ENCODE data around the gene CFAP97D2. TPM values are rescaled to one million over a fixed set of nuclear protein-coding genes. Genes with fewer than 3 reads are reported as not detected.
"Not testable (repeated sequence)": the region's sequence is repeated elsewhere in the genome, so short reads cannot be mapped to it uniquely, and the experiment has no call there.

CFAP97D2 gene
- polyA plus RNA-seq, 3 donors = 5.1 TPM; not detected in 2

- 91 to 96% (median 95%) methylated on average over 6 of the region's 6 CpGs for WGBS, 3 donors
- no peak overlapping the region for H3K27ac ChIP-seq (ENCODE audit: low read depth, low read length)
Observed at GRCh38 chr13:114153485-114154080, 25.5 kb upstream of the CFAP97D2 start.

- WGBS, 3 donors = 88 to 89% (median 88%) methylated on average over 9 of the region's 9 CpGs
- H3K27ac ChIP-seq (ENCODE audit: low read depth, low read length) = no peak overlapping the region
Observed at GRCh38 chr13:114154476-114154875, 24.6 kb upstream of the CFAP97D2 start.

GRCh38 chr13:114155320-114155719 is 23.7 kb upstream of the CFAP97D2 start:
- H3K27ac ChIP-seq (ENCODE audit: low read depth, low read length) = no peak overlapping the region
- WGBS, 3 donors = 67 to 80% (median 73%) methylated on average over 1 to 3 of the region's 3 CpGs

- no peak overlapping the region for H3K27ac ChIP-seq (ENCODE audit: low read depth, low read length)
- WGBS, 3 donors = 32 to 63% (median 50%) methylated on average over 6 to 19 of the region's 19 CpGs
Observed at GRCh38 chr13:114155926-114156883, 22.9 kb upstream of the CFAP97D2 start.

GRCh38 chr13:114157869-114158495 is 21.1 kb upstream of the CFAP97D2 start:
- 79 to 83% (median 79%) methylated on average over 8 to 11 of the region's 11 CpGs for WGBS, 3 donors

GRCh38 chr13:114158869-114159666 is 20.0 kb upstream of the CFAP97D2 start:
- not testable (repeated sequence) for H3K27ac ChIP-seq (ENCODE audit: low read depth, low read length)
- 80 to 93% (median 91%) methylated on average over 13 of the region's 13 CpGs for WGBS, 3 donors

More at GRCh38 chr13:114157869-114158495, 21.1 kb upstream of the CFAP97D2 start:
- H3K27ac ChIP-seq (ENCODE audit: low read depth, low read length) = no peak overlapping the region

GRCh38 chr13:114161028-114161556 is 18.0 kb upstream of the CFAP97D2 start:
- 94 to 95% (median 95%) methylated on average over 47 of the region's 47 CpGs for WGBS, 3 donors
- no peak overlapping the region for H3K27ac ChIP-seq (ENCODE audit: low read depth, low read length)

- H3K27ac ChIP-seq (ENCODE audit: low read depth, low read length) = no peak overlapping the region
- WGBS, 3 donors = 9 to 46% (median 11%) methylated on average over 32 of the region's 32 CpGs
Observed at GRCh38 chr13:114161644-114162532, 17.2 kb upstream of the CFAP97D2 start.

GRCh38 chr13:114162533-114162922 is 16.5 kb upstream of the CFAP97D2 start:
- no peak overlapping the region for H3K27ac ChIP-seq (ENCODE audit: low read depth, low read length)
- 83 to 90% (median 86%) methylated on average over 16 of the region's 16 CpGs for WGBS, 3 donors

- H3K27ac ChIP-seq (ENCODE audit: low read depth, low read length) = no peak overlapping the region
- 78 to 92% (median 85%) methylated on average over 14 of the region's 14 CpGs for WGBS, 3 donors
Observed at GRCh38 chr13:114164053-114164452, 15.0 kb upstream of the CFAP97D2 start.

- WGBS, 3 donors = 88 to 95% (median 91%) methylated on average over 26 of the region's 26 CpGs
- H3K27ac ChIP-seq (ENCODE audit: low read depth, low read length) = no peak overlapping the region
Observed at GRCh38 chr13:114164681-114165429, 14.2 kb upstream of the CFAP97D2 start.

GRCh38 chr13:114166381-114167131 is 12.5 kb upstream of the CFAP97D2 start:
- 44 to 73% (median 44%) methylated on average over 20 of the region's 20 CpGs for WGBS, 3 donors
- H3K27ac ChIP-seq (ENCODE audit: low read depth, low read length) = no peak overlapping the region

- 59 to 76% (median 64%) methylated on average over 5 of the region's 5 CpGs for WGBS, 3 donors
- H3K27ac ChIP-seq (ENCODE audit: low read depth, low read length) = no peak overlapping the region
Observed at GRCh38 chr13:114167426-114167825, 11.6 kb upstream of the CFAP97D2 start.

GRCh38 chr13:114167885-114168284 is 11.2 kb upstream of the CFAP97D2 start:
- H3K27ac ChIP-seq (ENCODE audit: low read depth, low read length) = no peak overlapping the region
- WGBS, 3 donors = 94 to 96% (median 94%) methylated on average over 5 of the region's 5 CpGs

GRCh38 chr13:114173272-114173671 is 5.8 kb upstream of the CFAP97D2 start:
- 78 to 97% (median 90%) methylated on average over 3 of the region's 3 CpGs for WGBS, 3 donors
- no peak overlapping the region for H3K27ac ChIP-seq (ENCODE audit: low read depth, low read length)

- 49 to 65% (median 58%) methylated on average over 1 of the region's 1 CpG for WGBS, 3 donors
- H3K27ac ChIP-seq (ENCODE audit: low read depth, low read length) = no peak overlapping the region
Observed at GRCh38 chr13:114173745-114174144, 5.3 kb upstream of the CFAP97D2 start.

Data from adipose tissue (tissue), 3 donors.